H1 (cell line): ENCODE measurements around the gene DPP10. TPM values are rescaled to one million over a fixed set of nuclear protein-coding genes. Genes with fewer than 3 reads are reported as not detected.

Experiments
- CTCF ChIA-PET: fragments of 300-600 bp; sonication (Branson Sonifier 250); formaldehyde crosslinking; loops from one replicate; lab custom pipeline; 2021; ENCODE audit not compliant: partially characterized antibody; lab: Charles Lee
- POLR2A ChIA-PET: fragments of 300-600 bp; sonication (Branson Sonifier 250); formaldehyde crosslinking; loops from one replicate; lab custom pipeline; 2021; ENCODE audit warnings: inconsistent platforms; ENCODE audit not compliant: partially characterized antibody; lab: Charles Lee
- DNase-seq, 2 experiments: peaks; one replicate each; pipeline versions ENCODE4 v3.0.0 to v3.0.0-alpha.2; 2010 to 2022; ENCODE audit warnings: low spot score in 2 of 2, low read depth in 1 of 2, mixed read lengths in 1 of 2
- FAIRE-seq: peaks from 2 replicates; lab custom pipeline; 2011; peaks lifted over from hg19 to GRCh38; lab: Jason Lieb, UNC
- H2AFZ ChIP-seq: 2 replicates; pipeline ENCODE4 v1.8.1; 2012; ENCODE audit warnings: low read length, inconsistent platforms
- H2AK5ac ChIP-seq: 2 replicates; pipeline ENCODE4 v1.6.1; 2013; ENCODE audit warnings: low read depth, low read length
- H2BK120ac ChIP-seq: replicated peaks from 2 replicates; pipeline ENCODE3; 2013; ENCODE audit warnings: low read depth, low read length, inconsistent platforms
- H2BK12ac ChIP-seq: 2 replicates; pipeline ENCODE4 v1.6.1; 2013; ENCODE audit warnings: low read depth, low read length
- H2BK15ac ChIP-seq: 2 replicates; pipeline ENCODE4 v1.6.1; 2013; ENCODE audit warnings: low read length
- H2BK20ac ChIP-seq: 2 replicates; pipeline ENCODE4 v1.6.1; 2013; ENCODE audit warnings: low read length
- H2BK5ac ChIP-seq: 2 replicates; pipeline ENCODE4 v1.6.1; 2013; ENCODE audit warnings: low read depth, low read length
- H3K14ac ChIP-seq: 2 replicates; pipeline ENCODE4 v1.6.1; 2013; ENCODE audit warnings: inconsistent platforms; ENCODE audit not compliant: insufficient read length
- H3K18ac ChIP-seq: 2 replicates; pipeline ENCODE4 v1.6.1; 2013; ENCODE audit warnings: low read length; ENCODE audit errors: extremely low read depth
- H3K23ac ChIP-seq: 2 replicates; pipeline ENCODE4 v1.6.1; 2013; ENCODE audit warnings: inconsistent platforms; ENCODE audit not compliant: insufficient read length
- H3K23me2 ChIP-seq: 2 replicates; pipeline ENCODE4 v1.6.1; 2013; ENCODE audit warnings: low read depth, low read length
- H3K27ac ChIP-seq: 2 replicates; pipeline ENCODE4 v1.6.1; 2011; ENCODE audit warnings: low read depth, low read length, inconsistent platforms
- H3K27me3 ChIP-seq, 4 experiments: replicated peaks in 1 of 4; 1 replicate in 1 of 4; 2 replicates in 3 of 4; pipeline versions ENCODE4 v1.6.1 to v1.8.1; 2011 to 2013; ENCODE audit warnings: low read length in 3 of 4, mild to moderate bottlenecking in 3 of 4, inconsistent platforms in 2 of 4, mixed read lengths in 2 of 4, moderate library complexity in 1 of 4; ENCODE audit not compliant: control insufficient read depth in 3 of 4, insufficient read depth in 3 of 4; ENCODE audit errors: extremely low read depth in 1 of 4
- H3K36me3 ChIP-seq, 4 experiments: 2 replicates each; pipeline versions ENCODE4 v1.6.1 to v1.8.1; 2011 to 2013; ENCODE audit warnings: mild to moderate bottlenecking in 4 of 4, low read length in 3 of 4, moderate library complexity in 2 of 4, control low read depth in 1 of 4, inconsistent platforms in 1 of 4; ENCODE audit not compliant: insufficient read depth in 4 of 4, control insufficient read depth in 2 of 4
- H3K4ac ChIP-seq: replicated peaks from 2 replicates; pipeline ENCODE3; 2013; ENCODE audit warnings: low read length, low read depth, mixed read lengths, inconsistent platforms; ENCODE audit not compliant: insufficient read length
- H3K4me1 ChIP-seq, 4 experiments: replicated peaks in 1 of 4; 1 replicate in 1 of 4; 2 replicates in 3 of 4; pipeline versions ENCODE4 v1.6.1 to v1.8.1; 2011 to 2013; ENCODE audit warnings: low read length in 3 of 4, inconsistent platforms in 2 of 4, mixed read lengths in 1 of 4; ENCODE audit not compliant: insufficient read depth in 4 of 4, control insufficient read depth in 3 of 4
- H3K4me2 ChIP-seq, 2 experiments: 2 replicates each; pipeline versions ENCODE4 v1.6.1 to v1.8.1; 2011 to 2013; ENCODE audit warnings: low read depth in 2 of 2, low read length in 2 of 2, control low read depth in 1 of 2, inconsistent platforms in 1 of 2, mild to moderate bottlenecking in 1 of 2; ENCODE audit not compliant: insufficient read depth in 1 of 2
- H3K4me3 ChIP-seq, 4 experiments: fragments of 200-600, 300-600 bp in 1 of 4; sonication (generic), shearing (Covaris generic), sonication (Bioruptor Twin) in 1 of 4; 2 replicates each; pipeline versions ENCODE4 v1.5.1 to v1.8.1; 2011 to 2016; ENCODE audit warnings: low read length in 4 of 4, low read depth in 3 of 4, control low read depth in 2 of 4, inconsistent platforms in 2 of 4, mild to moderate bottlenecking in 2 of 4, mixed read lengths in 1 of 4, moderate library complexity in 1 of 4; ENCODE audit not compliant: insufficient read depth in 2 of 4; ENCODE audit errors: extremely low read depth in 1 of 4
- H3K56ac ChIP-seq: replicated peaks from 2 replicates; pipeline ENCODE3; 2013; ENCODE audit warnings: low read depth, mild to moderate bottlenecking, mixed read lengths, low read length, inconsistent platforms; ENCODE audit not compliant: insufficient read length
- H3K79me1 ChIP-seq: 2 replicates; pipeline ENCODE4 v1.6.1; 2013; ENCODE audit warnings: low read depth, low read length, control low read depth
- H3K79me2 ChIP-seq, 2 experiments: 2 replicates each; pipeline versions ENCODE4 v1.6.1 to v1.8.1; 2012 to 2013; ENCODE audit warnings: low read length in 2 of 2, mild to moderate bottlenecking in 2 of 2, inconsistent platforms in 1 of 2; ENCODE audit not compliant: insufficient read depth in 2 of 2, control insufficient read depth in 1 of 2
- H3K9ac ChIP-seq, 4 experiments: replicated peaks in 1 of 4; 1 replicate in 1 of 4; 2 replicates in 3 of 4; pipeline versions ENCODE4 v1.6.1 to v1.8.1; 2011 to 2013; ENCODE audit warnings: low read depth in 3 of 4, low read length in 3 of 4, control low read depth in 2 of 4, mild to moderate bottlenecking in 2 of 4, moderate library complexity in 2 of 4, inconsistent platforms in 1 of 4; ENCODE audit errors: extremely low read depth in 1 of 4
- H3K9me3 ChIP-seq, 2 experiments: 2 replicates each; pipeline versions ENCODE4 v1.6.1 to v1.8.1; 2012 to 2013; ENCODE audit warnings: mild to moderate bottlenecking in 2 of 2, moderate library complexity in 2 of 2, control low read depth in 1 of 2, inconsistent platforms in 1 of 2, low read depth in 1 of 2, low read length in 1 of 2, mixed read lengths in 1 of 2; ENCODE audit not compliant: insufficient read depth in 2 of 2
- H4K20me1 ChIP-seq, 2 experiments: replicated peaks in 1 of 2; 2 replicates each; pipeline versions ENCODE3 to v1.8.1; 2011 to 2013; ENCODE audit warnings: inconsistent platforms in 2 of 2, low read length in 2 of 2, mild to moderate bottlenecking in 1 of 2; ENCODE audit not compliant: insufficient read depth in 2 of 2, control insufficient read depth in 1 of 2
- H4K5ac ChIP-seq: 2 replicates; pipeline ENCODE4 v1.6.1; 2013; ENCODE audit warnings: low read length, low read depth, mixed read lengths, inconsistent platforms; ENCODE audit not compliant: insufficient read length
- H4K8ac ChIP-seq: 2 replicates; pipeline ENCODE4 v1.8.0; 2013; ENCODE audit warnings: mild to moderate bottlenecking, moderate library complexity, low read length, inconsistent platforms; ENCODE audit not compliant: insufficient read depth; ENCODE audit errors: extremely low read depth
- H4K91ac ChIP-seq: replicated peaks from 2 replicates; pipeline ENCODE3; 2013; ENCODE audit warnings: low read length, mixed read lengths, inconsistent platforms; ENCODE audit not compliant: insufficient read length
- KDM5A ChIP-seq: fragments of 200-600 bp; IDR thresholded peaks from 2 replicates; pipeline ENCODE4 v1.7.1; 2012; ENCODE audit warnings: mild to moderate bottlenecking, low read length, inconsistent platforms, mixed read lengths
- MAFK ChIP-seq: IDR thresholded peaks from 2 replicates; pipeline ENCODE4 v1.6.1; 2012; ENCODE audit warnings: low read depth, mild to moderate bottlenecking, improper control_type of control experiment, low read length
- RFX5 ChIP-seq: IDR thresholded peaks from 2 replicates; pipeline ENCODE4 v1.6.1; 2011; ENCODE audit warnings: low read depth, low read length, improper control_type of control experiment, borderline replicate concordance
- WGBS, 2 experiments: shearing (Covaris generic) in 1 of 2; methylation state at CpG; one replicate each; pipeline versions ENCODE4 v1.1.6 to v1.1.7; 2013 to 2015; ENCODE audit warnings: low lambda C conversion rate in 2 of 2, mixed read lengths in 2 of 2, inconsistent platforms in 1 of 2, low coverage in 1 of 2, missing lambda C conversion rate in 1 of 2; ENCODE audit not compliant: insufficient replicate concordance in 2 of 2, insufficient coverage in 1 of 2, insufficient read length in 1 of 2; ENCODE audit errors: extremely low coverage in 1 of 2, missing lambda C conversion rate in 1 of 2; 5-methylcytosine and 5-hydroxymethylcytosine counted together
- polyA plus RNA-seq, 7 experiments: library from polyadenylated mRNA; depleted of rRNA in 3 of 7; stranded (reverse) in 5 of 7; unstranded in 2 of 7; fragments of >200 nt in 5 of 7; fragments of 200-250 nt in 2 of 7; gene quantifications; 1 replicate in 5 of 7; 2 replicates in 1 of 7; 4 replicates in 1 of 7; pipeline versions ENCODE4 v1.2.1 to v1.2.3, GENCODE V29; 2011 to 2013; ENCODE audit warnings: missing spikeins in 2 of 7, mixed read lengths in 2 of 7
- total RNA-seq: library from RNA; stranded (reverse); fragmentation: NEBNext Ultra II Directional; extraction: Animal tissue kit (Norgen Biotek cat#: 25700); gene quantifications from 2 replicates; pipeline ENCODE4 v1.2.1, GENCODE V29; 2021

DPP10 gene
- total and polyA plus RNA-seq, 2 of the 8 experiments (the other 6 are each of a cell fraction or from before 2014, with no cell fraction given): 3.3 to 7.2 TPM

GRCh38 chr2:114745700-114746099, 303.3 kb downstream of the DPP10 start:
- Histone ChIP-seq H4K5ac (no peak overlapping the region), H2BK5ac (no peak overlapping the region), H4K20me1 (no peaks in the 10 kb centered on the region), H3K4me2 (no peak overlapping the region), H3K4ac (no peak overlapping the region), H3K9ac (no peak overlapping the region), H3K4me1 (no peaks in the 10 kb centered on the region), H3K9me3 (no peaks in the 10 kb centered on the region), H3K79me2 (no peaks in the 10 kb centered on the region), H2AFZ (no peak overlapping the region), H2BK20ac (no peak overlapping the region), H4K91ac (no peak overlapping the region), H2AK5ac (no peak overlapping the region), H2BK15ac (no peak overlapping the region), H3K36me3 (no peaks in the 10 kb centered on the region), H3K27ac (no peak overlapping the region), H3K23me2 (no peaks in the 10 kb centered on the region), H4K8ac (no peak overlapping the region), H3K14ac (no peak overlapping the region), H2BK120ac (no peak overlapping the region), H3K18ac (no peak overlapping the region), H3K23ac (no peak overlapping the region), H3K79me1 (no peaks in the 10 kb centered on the region), H3K27me3 (no peaks in the 10 kb centered on the region), H3K56ac (no peak overlapping the region), H3K4me3 (no peak overlapping the region), H2BK12ac (no peak overlapping the region)
- no peak for DNase-seq
- ChIA-PET CTCF (no interaction called here), POLR2A (interaction anchor here (0.6 kb wide), 1 partner anchor 627 kb away, joined by 3 read pairs; no protein-coding TSS in a partner anchor)
- 85% methylated on average over 2 of the region's 2 CpGs; no CpG with 5 or more reads in 1 of the 2 experiments for WGBS, 2 experiments
- FAIRE-seq: no peak
- no peak for TF ChIP-seq RFX5
- TF ChIP-seq KDM5A: no peak
- TF ChIP-seq MAFK: peak; percentile 78
